ENCODE measurements around the gene ERBB4. TPM values are rescaled to one million over a fixed set of nuclear protein-coding genes. Genes with fewer than 3 reads are reported as not detected.

ERBB4 gene
- total RNA-seq, 6 donors from 2014 or later = 3.3 to 24.2 (median 11.7) TPM

GRCh38 chr2:211822686-211823335, 715.8 kb downstream of the ERBB4 start:
- peaks cover 0 to 7% (median 0%) of the 10 kb centered on the region in 4 donors for H3K9me3 ChIP-seq
- H3K27ac ChIP-seq = no peak overlapping the region
- no peaks in the 10 kb centered on the region for H3K4me1 ChIP-seq
- H3K27me3 ChIP-seq = no peaks in the 10 kb centered on the region
- no peak for DNase-seq
- no peak for ATAC-seq (ENCODE audit: low FRiP score in 2 of 2)
- 67 to 84% methylated on average over 3 of the region's 3 CpGs for WGBS, 2 donors
- H3K36me3 ChIP-seq = no peaks in the 10 kb centered on the region
- TF ChIP-seq, protein P1, sequence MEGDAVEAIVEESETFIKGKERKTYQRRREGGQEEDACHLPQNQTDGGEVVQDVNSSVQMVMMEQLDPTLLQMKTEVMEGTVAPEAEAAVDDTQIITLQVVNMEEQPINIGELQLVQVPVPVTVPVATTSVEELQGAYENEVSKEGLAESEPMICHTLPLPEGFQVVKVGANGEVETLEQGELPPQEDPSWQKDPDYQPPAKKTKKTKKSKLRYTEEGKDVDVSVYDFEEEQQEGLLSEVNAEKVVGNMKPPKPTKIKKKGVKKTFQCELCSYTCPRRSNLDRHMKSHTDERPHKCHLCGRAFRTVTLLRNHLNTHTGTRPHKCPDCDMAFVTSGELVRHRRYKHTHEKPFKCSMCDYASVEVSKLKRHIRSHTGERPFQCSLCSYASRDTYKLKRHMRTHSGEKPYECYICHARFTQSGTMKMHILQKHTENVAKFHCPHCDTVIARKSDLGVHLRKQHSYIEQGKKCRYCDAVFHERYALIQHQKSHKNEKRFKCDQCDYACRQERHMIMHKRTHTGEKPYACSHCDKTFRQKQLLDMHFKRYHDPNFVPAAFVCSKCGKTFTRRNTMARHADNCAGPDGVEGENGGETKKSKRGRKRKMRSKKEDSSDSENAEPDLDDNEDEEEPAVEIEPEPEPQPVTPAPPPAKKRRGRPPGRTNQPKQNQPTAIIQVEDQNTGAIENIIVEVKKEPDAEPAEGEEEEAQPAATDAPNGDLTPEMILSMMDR (IDR thresholded peaks at IDR 0.05) = no peak
- TF ChIP-seq EP300 (IDR thresholded peaks at IDR 0.05) = no peak
- TF ChIP-seq POLR2A (IDR thresholded peaks at IDR 0.05) = no peak
- TF ChIP-seq POLR2AphosphoS5 (IDR thresholded peaks at IDR 0.05) = no peak
- H3K4me3 ChIP-seq = no peak overlapping the region

DNA sequence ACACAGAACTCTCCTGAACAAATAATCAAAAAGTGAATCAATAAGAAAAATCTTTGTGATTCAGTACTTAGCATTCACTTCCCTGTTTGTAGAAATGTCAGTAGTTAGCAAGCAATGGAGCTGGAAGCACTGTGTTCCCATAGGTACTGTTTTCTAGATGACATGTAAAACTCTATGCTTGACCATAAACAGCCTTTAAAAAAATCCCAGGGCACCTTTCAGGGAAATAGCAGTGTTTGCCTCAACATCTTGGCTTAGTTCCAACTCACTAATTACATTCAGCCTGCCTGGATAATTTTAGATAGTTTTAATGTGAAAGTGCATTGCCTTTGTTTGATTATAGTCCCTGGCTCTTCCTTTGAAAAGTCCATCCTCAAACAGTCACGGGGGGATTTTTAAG, 721.8 kb downstream of the ERBB4 start:
- TF ChIP-seq, protein P1 (IDR thresholded peaks at IDR 0.05) = no peak
- TF ChIP-seq EP300 (IDR thresholded peaks at IDR 0.05) = no peak
- TF ChIP-seq POLR2AphosphoS5 (IDR thresholded peaks at IDR 0.05) = no peak
- no peak for TF ChIP-seq POLR2A (IDR thresholded peaks at IDR 0.05)
- DNase-seq (no peak), ATAC-seq (ENCODE audit: low FRiP score in 2 of 2) (no peak)
- Histone ChIP-seq H3K36me3 (no peaks in the 10 kb centered on the region), H3K27me3 (no peaks in the 10 kb centered on the region), H3K4me1 (no peaks in the 10 kb centered on the region), H3K27ac (no peak overlapping the region), H3K9me3 (peaks cover 0 to 3% (median 0%) of the 10 kb centered on the region in 4 donors), H3K4me3 (no peak overlapping the region)
- WGBS, 2 donors = 48 to 79% methylated on average over 1 of the region's 1 CpG

DNA sequence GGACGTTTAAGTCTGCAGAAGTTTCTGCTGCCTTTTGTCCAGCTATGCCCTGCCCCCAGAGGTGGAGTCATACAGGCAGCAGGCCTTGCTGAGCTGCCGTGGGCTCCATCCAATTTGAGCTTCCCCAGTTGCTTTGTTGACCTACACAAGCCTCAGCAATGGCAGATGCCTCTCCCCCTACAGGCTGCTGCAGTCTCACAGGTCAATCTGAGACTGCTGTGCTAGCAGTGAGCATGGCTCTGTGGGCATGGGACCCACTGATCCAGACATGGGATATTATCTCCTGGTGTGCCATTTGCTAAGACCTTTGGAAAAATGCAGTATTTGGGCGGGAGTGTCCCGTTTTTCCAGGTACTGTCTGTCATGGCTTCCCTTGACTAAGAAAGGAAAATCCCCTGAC, 726.0 kb downstream of the ERBB4 start:
- Histone ChIP-seq H3K4me3 (no peak overlapping the region), H3K27ac (no peak overlapping the region), H3K4me1 (no peaks in the 10 kb centered on the region), H3K9me3 (no peaks in the 10 kb centered on the region), H3K36me3 (no peaks in the 10 kb centered on the region), H3K27me3 (no peaks in the 10 kb centered on the region)
- WGBS, 2 donors = 65 to 79% methylated on average over 3 to 4 of the region's 4 CpGs
- DNase-seq = no peak
- no peak for TF ChIP-seq POLR2AphosphoS5 (IDR thresholded peaks at IDR 0.05)
- no peak for TF ChIP-seq POLR2A (IDR thresholded peaks at IDR 0.05)
- TF ChIP-seq EP300 (IDR thresholded peaks at IDR 0.05) = no peak
- TF ChIP-seq, protein P1 (IDR thresholded peaks at IDR 0.05) = no peak
- ATAC-seq (ENCODE audit: low FRiP score in 2 of 2) = no peak

GRCh38 chr2:211802666-211803065, 735.9 kb downstream of the ERBB4 start:
- Histone ChIP-seq H3K27me3 (no peaks in the 10 kb centered on the region), H3K27ac (no peak overlapping the region), H3K9me3 (no peaks in the 10 kb centered on the region), H3K4me3 (no peak overlapping the region), H3K4me1 (no peaks in the 10 kb centered on the region), H3K36me3 (no peaks in the 10 kb centered on the region)
- ATAC-seq (ENCODE audit: low FRiP score in 2 of 2) = no peak
- no peak for DNase-seq
- 84% methylated on average over 4 of the region's 4 CpGs for WGBS, 2 donors
- TF ChIP-seq EP300 (IDR thresholded peaks at IDR 0.05) = no peak
- TF ChIP-seq POLR2AphosphoS5 (IDR thresholded peaks at IDR 0.05) = no peak
- TF ChIP-seq, protein P1 (IDR thresholded peaks at IDR 0.05) = no peak
- no peak for TF ChIP-seq POLR2A (IDR thresholded peaks at IDR 0.05)

GRCh38 chr2:211800001-211800400, 738.6 kb downstream of the ERBB4 start:
- WGBS, 2 donors = 80 to 87% methylated on average over 1 of the region's 1 CpG
- Histone ChIP-seq H3K27me3 (no peaks in the 10 kb centered on the region), H3K4me3 (no peak overlapping the region), H3K27ac (no peak overlapping the region), H3K9me3 (no peaks in the 10 kb centered on the region), H3K4me1 (no peaks in the 10 kb centered on the region), H3K36me3 (no peaks in the 10 kb centered on the region)
- ATAC-seq (ENCODE audit: low FRiP score in 2 of 2) (no peak), DNase-seq (no peak)
- TF ChIP-seq, protein P1 (IDR thresholded peaks at IDR 0.05) = no peak
- no peak for TF ChIP-seq POLR2A (IDR thresholded peaks at IDR 0.05)
- TF ChIP-seq POLR2AphosphoS5 (IDR thresholded peaks at IDR 0.05) = no peak
- TF ChIP-seq EP300 (IDR thresholded peaks at IDR 0.05) = no peak
